SK-N-SH (cell line): ENCODE measurements around the gene RFX7. TPM values are rescaled to one million over a fixed set of nuclear protein-coding genes. Genes with fewer than 3 reads are reported as not detected.

Experiments
- CTCF ChIA-PET: fragments of 300-600, 350-600 bp; formaldehyde crosslinking; extraction: SDS; loops from one replicate; lab custom pipeline; 2021; lab: Yijun Ruan, JAX
- POLR2A ChIA-PET: fragments of 350-600 bp; sonication (Branson Sonifier 250); formaldehyde crosslinking; extraction: SDS; loops from one replicate; lab custom pipeline; 2020; ENCODE audit warnings: antibody characterized with exemption, inconsistent platforms; lab: Yijun Ruan, JAX
- DNase-seq: peaks from one replicate; pipeline ENCODE4 v3.0.0; 2012
- H2AFZ ChIP-seq: fragments of 200-600 bp; sonication (generic); 2 replicates; pipeline ENCODE4 v1.8.1; 2016; ENCODE audit warnings: antibody characterized with exemption, mild to moderate bottlenecking, low read depth
- H3F3A ChIP-seq: fragments of 200-600 bp; sonication (generic); replicated peaks from 2 replicates; pipeline ENCODE3; 2016; ENCODE audit warnings: antibody characterized with exemption, mild to moderate bottlenecking; ENCODE audit not compliant: insufficient read depth
- H3K27ac ChIP-seq, 2 experiments: fragments of 200-500 bp in 1 of 2; fragments of 200-600 bp in 1 of 2; sonication (Bioruptor generic) in 1 of 2; sonication (generic), shearing (Covaris generic) in 1 of 2; 2 replicates each; pipeline versions ENCODE4 v1.5.1 to v1.6.1; 2014 to 2016; ENCODE audit warnings: low read depth in 2 of 2, inconsistent platforms in 1 of 2, low read length in 1 of 2, mild to moderate bottlenecking in 1 of 2, mixed read lengths in 1 of 2
- H3K27me3 ChIP-seq: fragments of 200-600 bp; sonication (generic), shearing (Covaris generic); 2 replicates; pipeline ENCODE4 v1.6.1; 2016; ENCODE audit warnings: mixed run types; ENCODE audit not compliant: insufficient read depth
- H3K36me3 ChIP-seq, 2 experiments: fragments of 200-500 bp in 1 of 2; fragments of 200-600 bp in 1 of 2; sonication (Bioruptor generic) in 1 of 2; sonication (generic) in 1 of 2; replicated peaks in 1 of 2; 2 replicates each; pipeline versions ENCODE3 to v1.5.1; 2014 to 2016; ENCODE audit warnings: low read length in 1 of 2, mild to moderate bottlenecking in 1 of 2; ENCODE audit not compliant: insufficient read depth in 2 of 2, control insufficient read depth in 1 of 2
- H3K4me1 ChIP-seq, 2 experiments: fragments of 200-500 bp in 1 of 2; fragments of 200-600 bp in 1 of 2; sonication (Bioruptor generic) in 1 of 2; sonication (generic), shearing (Covaris generic) in 1 of 2; 2 replicates each; pipeline versions ENCODE4 v1.5.1 to v1.6.1; 2014 to 2016; ENCODE audit warnings: low read depth in 1 of 2, low read length in 1 of 2, mixed run types in 1 of 2; ENCODE audit not compliant: insufficient read depth in 2 of 2, control insufficient read depth in 1 of 2
- H3K4me2 ChIP-seq: fragments of 200-600 bp; sonication (generic), shearing (Covaris generic); 2 replicates; pipeline ENCODE4 v1.6.1; 2017; ENCODE audit warnings: mixed run types
- H3K4me3 ChIP-seq, 2 experiments: fragments of 200-500 bp in 1 of 2; fragments of 200-600 bp in 1 of 2; sonication (Bioruptor generic) in 1 of 2; sonication (generic), shearing (Covaris generic) in 1 of 2; 2 replicates each; pipeline versions ENCODE4 v1.5.1 to v1.8.1; 2014 to 2016; ENCODE audit warnings: low read depth in 2 of 2, inconsistent platforms in 1 of 2, low read length in 1 of 2, mild to moderate bottlenecking in 1 of 2, mixed read lengths in 1 of 2, moderate library complexity in 1 of 2
- H3K79me2 ChIP-seq: fragments of 200-600 bp; sonication (generic); 2 replicates; pipeline ENCODE4 v1.8.1; 2017; ENCODE audit warnings: mild to moderate bottlenecking; ENCODE audit not compliant: insufficient read depth
- H3K9ac ChIP-seq: fragments of 200-600 bp; sonication (generic); 2 replicates; pipeline ENCODE4 v1.6.1; 2017; ENCODE audit warnings: mixed run types
- H3K9me2 ChIP-seq: fragments of 200-600 bp; sonication (generic); 2 replicates; pipeline ENCODE4 v1.6.1; 2017; ENCODE audit warnings: mixed run types
- H3K9me3 ChIP-seq: fragments of 200-600 bp; sonication (generic); 2 replicates; pipeline ENCODE4 v1.6.1; 2017; ENCODE audit warnings: mixed run types, mild to moderate bottlenecking, moderate library complexity
- H4K20me1 ChIP-seq: fragments of 200-600 bp; sonication (generic); 2 replicates; pipeline ENCODE4 v1.6.1; 2017; ENCODE audit warnings: mild to moderate bottlenecking, mixed run types; ENCODE audit not compliant: insufficient read depth
- CHD2 ChIP-seq: fragments of 150-350 bp; IDR thresholded peaks from 2 replicates; pipeline ENCODE4 v1.6.1; 2018; ENCODE audit warnings: low read length; ENCODE audit not compliant: partially characterized antibody
- FOXJ3 ChIP-seq: sonication (generic); formaldehyde crosslinking; IDR thresholded peaks from 2 replicates; pipeline ENCODE4 v1.5.1; 2020; ENCODE audit warnings: mild to moderate bottlenecking, missing genetic modification reagents
- FOXM1 ChIP-seq: IDR thresholded peaks from 2 replicates; pipeline ENCODE4 v1.4.0; 2012; ENCODE audit warnings: low read depth, mild to moderate bottlenecking
- GATA2 ChIP-seq: sonication (generic); formaldehyde crosslinking; IDR thresholded peaks from 2 replicates; pipeline ENCODE4 v1.5.0; 2020; ENCODE audit warnings: mild to moderate bottlenecking, missing genetic modification reagents
- MEF2A ChIP-seq: IDR thresholded peaks from 2 replicates; pipeline ENCODE4 v1.4.0; 2012; ENCODE audit warnings: low read depth, borderline replicate concordance
- MXI1 ChIP-seq: IDR thresholded peaks from 2 replicates; pipeline ENCODE4 v1.6.1; 2012; ENCODE audit warnings: mild to moderate bottlenecking, low read depth, low read length, improper control_type of control experiment
- NFIC ChIP-seq: IDR thresholded peaks from 2 replicates; pipeline ENCODE4 v1.4.0; 2012; ENCODE audit warnings: borderline replicate concordance
- NRF1 ChIP-seq: IDR thresholded peaks from 2 replicates; pipeline ENCODE4 v1.6.1; 2012; ENCODE audit warnings: low read depth, mild to moderate bottlenecking, low read length
- RAD21 ChIP-seq: IDR thresholded peaks from 2 replicates; pipeline ENCODE4 v1.6.1; 2012; ENCODE audit warnings: mild to moderate bottlenecking, low read length
- RCOR1 ChIP-seq: fragments of 150-350 bp; IDR thresholded peaks from 2 replicates; pipeline ENCODE4 v1.6.1; 2017; ENCODE audit warnings: antibody characterized with exemption, low read length
- RFX5 ChIP-seq: IDR thresholded peaks from 2 replicates; pipeline ENCODE4 v1.6.1; 2012; ENCODE audit warnings: mild to moderate bottlenecking, improper control_type of control experiment, low read length
- TAF1 ChIP-seq: IDR thresholded peaks from 2 replicates; pipeline ENCODE4 v1.6.1; 2012; ENCODE audit warnings: low read depth, mild to moderate bottlenecking, low read length, moderate library complexity, borderline replicate concordance
- YY1 ChIP-seq: IDR thresholded peaks from 2 replicates; pipeline ENCODE4 v1.4.0; 2012; ENCODE audit warnings: low read depth, mild to moderate bottlenecking
- WGBS: methylation state at CpG from one replicate; pipeline ENCODE4 v1.1.6; 2017; ENCODE audit warnings: low lambda C conversion rate; 5-methylcytosine and 5-hydroxymethylcytosine counted together
- polyA plus RNA-seq, 3 experiments: library from polyadenylated mRNA; depleted of rRNA; stranded (reverse); fragments of >200 nt; gene quantifications; 2 replicates each; pipeline ENCODE4 v1.2.3, GENCODE V29; 2012
- TF ChIP-seq, protein P1 (sequence below): IDR thresholded peaks from 2 replicates; pipeline ENCODE4; 2012
- TF ChIP-seq, protein P2 (sequence below): IDR thresholded peaks from 2 replicates; pipeline ENCODE4 v1.4.0; 2012; ENCODE audit warnings: low read depth
- TF ChIP-seq, protein P3 (sequence below): fragments of 200-600 bp; sonication (generic); IDR thresholded peaks from 2 replicates; pipeline ENCODE4 v1.6.1; 2017; ENCODE audit warnings: antibody characterized with exemption, mild to moderate bottlenecking, moderate library complexity
- TF ChIP-seq, protein P4 (sequence below): IDR thresholded peaks from 2 replicates; pipeline ENCODE4 v1.4.0; 2012; ENCODE audit warnings: low read depth, borderline replicate concordance
- TF ChIP-seq, protein P5 (sequence below): IDR thresholded peaks from 2 replicates; pipeline ENCODE4 v1.6.1; 2012; ENCODE audit warnings: mild to moderate bottlenecking, low read depth, low read length, moderate library complexity
- TF ChIP-seq, protein P6 (sequence below): IDR thresholded peaks from 2 replicates; pipeline ENCODE4 v1.4.0; 2012; ENCODE audit warnings: low read depth, borderline replicate concordance

Gene RFX7
- polyA plus RNA-seq, 1 of the 3 experiments (the other 2 are of a cell fraction), result 2.7 TPM

DNA sequence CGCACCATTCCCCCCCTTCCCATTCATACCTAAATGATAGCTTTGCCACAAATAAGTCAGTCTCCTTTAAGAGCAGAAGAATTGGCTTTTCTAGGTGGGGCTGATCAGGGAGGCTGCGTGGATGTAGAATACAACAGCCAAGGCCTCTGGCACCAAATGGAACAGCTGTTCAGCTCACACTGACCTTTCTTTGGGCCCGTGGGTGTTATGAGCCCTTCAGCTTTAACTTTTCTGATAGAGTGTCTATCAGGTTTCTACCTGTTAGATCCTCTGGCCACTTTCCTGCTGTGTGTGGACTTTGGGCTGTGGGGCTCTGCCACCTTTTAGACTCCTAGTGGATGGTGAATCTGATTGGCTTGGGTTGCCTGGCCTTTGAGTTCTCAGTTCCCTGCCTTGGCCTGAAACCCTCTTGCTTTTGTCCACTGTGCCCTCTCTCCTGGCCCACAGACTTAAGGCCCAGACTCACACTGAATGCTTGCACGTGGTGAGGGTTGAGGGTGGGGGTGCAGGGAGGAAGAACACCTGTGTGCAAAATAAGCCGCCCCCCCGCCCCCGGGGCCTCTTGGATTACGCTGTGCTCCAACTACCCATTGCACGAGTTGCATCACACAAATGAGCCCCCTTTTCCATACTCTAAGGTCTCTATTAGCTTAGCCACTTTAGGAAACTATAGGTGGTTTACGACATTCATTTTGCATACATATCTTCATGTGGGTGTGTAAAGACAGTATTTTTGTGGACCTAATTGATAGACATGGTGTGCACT, 1.3 kb upstream of the RFX7 start (continued):
- TF ChIP-seq, protein P1, sequence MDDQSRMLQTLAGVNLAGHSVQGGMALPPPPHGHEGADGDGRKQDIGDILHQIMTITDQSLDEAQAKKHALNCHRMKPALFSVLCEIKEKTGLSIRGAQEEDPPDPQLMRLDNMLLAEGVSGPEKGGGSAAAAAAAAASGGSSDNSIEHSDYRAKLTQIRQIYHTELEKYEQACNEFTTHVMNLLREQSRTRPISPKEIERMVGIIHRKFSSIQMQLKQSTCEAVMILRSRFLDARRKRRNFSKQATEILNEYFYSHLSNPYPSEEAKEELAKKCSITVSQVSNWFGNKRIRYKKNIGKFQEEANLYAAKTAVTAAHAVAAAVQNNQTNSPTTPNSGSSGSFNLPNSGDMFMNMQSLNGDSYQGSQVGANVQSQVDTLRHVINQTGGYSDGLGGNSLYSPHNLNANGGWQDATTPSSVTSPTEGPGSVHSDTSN, result no peak
- no peak for TF ChIP-seq MXI1
- no peak for TF ChIP-seq NRF1
- no peak for TF ChIP-seq FOXJ3 (CRISPR knock-in tag)
- no peak for TF ChIP-seq RCOR1

DNA sequence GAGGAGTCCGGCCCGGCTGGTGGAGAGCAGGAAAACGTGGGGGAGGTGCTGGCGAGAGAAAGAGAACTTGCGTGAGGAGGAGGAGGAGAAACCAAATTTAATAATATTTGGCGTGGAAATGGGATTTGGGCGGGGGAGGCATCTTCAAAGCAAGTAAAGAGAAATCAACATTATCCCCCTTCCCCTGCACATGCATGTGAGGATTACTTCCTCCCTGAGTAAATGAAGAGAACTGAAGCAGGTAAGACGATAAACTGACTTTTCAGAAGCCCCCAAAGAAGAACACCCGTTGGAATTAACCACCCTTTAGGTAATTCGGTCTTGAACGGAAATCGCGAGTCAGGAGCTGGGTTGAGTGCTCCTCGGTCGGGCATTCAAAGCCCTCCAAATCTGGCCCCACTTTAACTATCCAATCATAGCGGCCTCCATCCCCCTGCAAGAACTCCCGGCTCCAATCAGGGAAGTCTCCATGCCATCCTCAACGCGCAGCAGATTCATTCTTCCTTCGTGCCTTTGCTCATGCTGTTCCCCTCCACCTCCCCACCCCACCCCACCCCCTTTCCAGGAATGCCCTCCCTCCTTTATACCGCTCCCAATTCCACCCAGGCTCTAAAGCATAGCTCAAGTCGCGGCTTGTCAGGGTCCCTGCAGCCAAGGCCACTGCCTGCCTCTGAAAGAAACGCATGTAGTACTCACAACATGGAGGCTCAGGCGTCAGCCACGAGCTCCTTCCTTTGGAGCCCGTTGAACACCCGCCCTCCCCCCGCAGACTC, 545 bp upstream of the RFX7 start:
- WGBS, result 4% methylated on average over 29 of the region's 29 CpGs
- POLR2A ChIA-PET, result no interaction called here
- TF ChIP-seq RCOR1 (peak; percentile 12; the same call in 1 of the 2 replicates), NFIC (no peak), MEF2A (no peak), GATA2 (CRISPR knock-in tag) (no peak), RAD21 (no peak), RFX5 (peak; percentile 87), CHD2 (peak; percentile 12), YY1 (peak; percentile 44; the same call in 1 of the 2 replicates), TAF1 (peak; percentile 45), NRF1 (no peak), FOXM1 (no peak)
- TF ChIP-seq, protein P2, sequence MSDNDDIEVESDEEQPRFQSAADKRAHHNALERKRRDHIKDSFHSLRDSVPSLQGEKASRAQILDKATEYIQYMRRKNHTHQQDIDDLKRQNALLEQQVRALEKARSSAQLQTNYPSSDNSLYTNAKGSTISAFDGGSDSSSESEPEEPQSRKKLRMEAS, result peak; percentile 24
- TF ChIP-seq, protein P3, sequence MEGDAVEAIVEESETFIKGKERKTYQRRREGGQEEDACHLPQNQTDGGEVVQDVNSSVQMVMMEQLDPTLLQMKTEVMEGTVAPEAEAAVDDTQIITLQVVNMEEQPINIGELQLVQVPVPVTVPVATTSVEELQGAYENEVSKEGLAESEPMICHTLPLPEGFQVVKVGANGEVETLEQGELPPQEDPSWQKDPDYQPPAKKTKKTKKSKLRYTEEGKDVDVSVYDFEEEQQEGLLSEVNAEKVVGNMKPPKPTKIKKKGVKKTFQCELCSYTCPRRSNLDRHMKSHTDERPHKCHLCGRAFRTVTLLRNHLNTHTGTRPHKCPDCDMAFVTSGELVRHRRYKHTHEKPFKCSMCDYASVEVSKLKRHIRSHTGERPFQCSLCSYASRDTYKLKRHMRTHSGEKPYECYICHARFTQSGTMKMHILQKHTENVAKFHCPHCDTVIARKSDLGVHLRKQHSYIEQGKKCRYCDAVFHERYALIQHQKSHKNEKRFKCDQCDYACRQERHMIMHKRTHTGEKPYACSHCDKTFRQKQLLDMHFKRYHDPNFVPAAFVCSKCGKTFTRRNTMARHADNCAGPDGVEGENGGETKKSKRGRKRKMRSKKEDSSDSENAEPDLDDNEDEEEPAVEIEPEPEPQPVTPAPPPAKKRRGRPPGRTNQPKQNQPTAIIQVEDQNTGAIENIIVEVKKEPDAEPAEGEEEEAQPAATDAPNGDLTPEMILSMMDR, result no peak
- TF ChIP-seq, protein P4, sequence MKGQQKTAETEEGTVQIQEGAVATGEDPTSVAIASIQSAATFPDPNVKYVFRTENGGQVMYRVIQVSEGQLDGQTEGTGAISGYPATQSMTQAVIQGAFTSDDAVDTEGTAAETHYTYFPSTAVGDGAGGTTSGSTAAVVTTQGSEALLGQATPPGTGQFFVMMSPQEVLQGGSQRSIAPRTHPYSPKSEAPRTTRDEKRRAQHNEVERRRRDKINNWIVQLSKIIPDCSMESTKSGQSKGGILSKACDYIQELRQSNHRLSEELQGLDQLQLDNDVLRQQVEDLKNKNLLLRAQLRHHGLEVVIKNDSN, result no peak
- TF ChIP-seq, protein P5, sequence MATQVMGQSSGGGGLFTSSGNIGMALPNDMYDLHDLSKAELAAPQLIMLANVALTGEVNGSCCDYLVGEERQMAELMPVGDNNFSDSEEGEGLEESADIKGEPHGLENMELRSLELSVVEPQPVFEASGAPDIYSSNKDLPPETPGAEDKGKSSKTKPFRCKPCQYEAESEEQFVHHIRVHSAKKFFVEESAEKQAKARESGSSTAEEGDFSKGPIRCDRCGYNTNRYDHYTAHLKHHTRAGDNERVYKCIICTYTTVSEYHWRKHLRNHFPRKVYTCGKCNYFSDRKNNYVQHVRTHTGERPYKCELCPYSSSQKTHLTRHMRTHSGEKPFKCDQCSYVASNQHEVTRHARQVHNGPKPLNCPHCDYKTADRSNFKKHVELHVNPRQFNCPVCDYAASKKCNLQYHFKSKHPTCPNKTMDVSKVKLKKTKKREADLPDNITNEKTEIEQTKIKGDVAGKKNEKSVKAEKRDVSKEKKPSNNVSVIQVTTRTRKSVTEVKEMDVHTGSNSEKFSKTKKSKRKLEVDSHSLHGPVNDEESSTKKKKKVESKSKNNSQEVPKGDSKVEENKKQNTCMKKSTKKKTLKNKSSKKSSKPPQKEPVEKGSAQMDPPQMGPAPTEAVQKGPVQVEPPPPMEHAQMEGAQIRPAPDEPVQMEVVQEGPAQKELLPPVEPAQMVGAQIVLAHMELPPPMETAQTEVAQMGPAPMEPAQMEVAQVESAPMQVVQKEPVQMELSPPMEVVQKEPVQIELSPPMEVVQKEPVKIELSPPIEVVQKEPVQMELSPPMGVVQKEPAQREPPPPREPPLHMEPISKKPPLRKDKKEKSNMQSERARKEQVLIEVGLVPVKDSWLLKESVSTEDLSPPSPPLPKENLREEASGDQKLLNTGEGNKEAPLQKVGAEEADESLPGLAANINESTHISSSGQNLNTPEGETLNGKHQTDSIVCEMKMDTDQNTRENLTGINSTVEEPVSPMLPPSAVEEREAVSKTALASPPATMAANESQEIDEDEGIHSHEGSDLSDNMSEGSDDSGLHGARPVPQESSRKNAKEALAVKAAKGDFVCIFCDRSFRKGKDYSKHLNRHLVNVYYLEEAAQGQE, result no peak
- TF ChIP-seq, protein P6, sequence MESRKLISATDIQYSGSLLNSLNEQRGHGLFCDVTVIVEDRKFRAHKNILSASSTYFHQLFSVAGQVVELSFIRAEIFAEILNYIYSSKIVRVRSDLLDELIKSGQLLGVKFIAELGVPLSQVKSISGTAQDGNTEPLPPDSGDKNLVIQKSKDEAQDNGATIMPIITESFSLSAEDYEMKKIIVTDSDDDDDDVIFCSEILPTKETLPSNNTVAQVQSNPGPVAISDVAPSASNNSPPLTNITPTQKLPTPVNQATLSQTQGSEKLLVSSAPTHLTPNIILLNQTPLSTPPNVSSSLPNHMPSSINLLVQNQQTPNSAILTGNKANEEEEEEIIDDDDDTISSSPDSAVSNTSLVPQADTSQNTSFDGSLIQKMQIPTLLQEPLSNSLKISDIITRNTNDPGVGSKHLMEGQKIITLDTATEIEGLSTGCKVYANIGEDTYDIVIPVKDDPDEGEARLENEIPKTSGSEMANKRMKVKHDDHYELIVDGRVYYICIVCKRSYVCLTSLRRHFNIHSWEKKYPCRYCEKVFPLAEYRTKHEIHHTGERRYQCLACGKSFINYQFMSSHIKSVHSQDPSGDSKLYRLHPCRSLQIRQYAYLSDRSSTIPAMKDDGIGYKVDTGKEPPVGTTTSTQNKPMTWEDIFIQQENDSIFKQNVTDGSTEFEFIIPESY, result no peak

More for the DNA sequence above, 545 bp upstream of the RFX7 start:
- H3K79me2 ChIP-seq, result peaks cover 43% of the 10 kb centered on the region
- H3K9me3 ChIP-seq, result no peaks in the 10 kb centered on the region
- no peaks in the 10 kb centered on the region for H4K20me1 ChIP-seq
- H3K36me3 ChIP-seq, result no peaks in the 10 kb centered on the region
- no peaks in the 10 kb centered on the region for H3K27me3 ChIP-seq
- peak overlapping the region; percentile 71 to 72 for H3K4me3 ChIP-seq
- H3K9me2 ChIP-seq, result no peaks in the 10 kb centered on the region; the same call in 1 of the 2 replicates
- H3K4me1 ChIP-seq, result peaks cover 20 to 22% of the 10 kb centered on the region in 2 experiments; a peak in 3 of 4 replicates
- H3K27ac ChIP-seq, result peak overlapping the region; percentile 69 to 99
- peak overlapping the region; percentile 83 for H3K4me2 ChIP-seq
- H3K9ac ChIP-seq, result peak overlapping the region; percentile 69; the same call in 1 of the 2 replicates
- CTCF ChIA-PET, result interaction anchor here (0.8 to 2.8 kb wide), 9 partner anchors 8 to 247 kb away, joined by 3 to 56 read pairs (median 4); no protein-coding TSS in a partner anchor
- peak overlapping the region; percentile 98 for H2AFZ ChIP-seq
- peak; percentile 80 for DNase-seq
- H3F3A ChIP-seq, result peaks cover 11% of the 10 kb centered on the region
